HG02588 (cell line): ENCODE data around the gene RITA1.

Experiments
- ATAC-seq: cut with Tn5 transposase; IDR thresholded peaks from one replicate; pipeline ENCODE4 v1.9.1; 2021; ENCODE audit warnings: mild to moderate bottlenecking, moderate library complexity; ENCODE audit not compliant: unreplicated experiment

RITA1 gene

DNA sequence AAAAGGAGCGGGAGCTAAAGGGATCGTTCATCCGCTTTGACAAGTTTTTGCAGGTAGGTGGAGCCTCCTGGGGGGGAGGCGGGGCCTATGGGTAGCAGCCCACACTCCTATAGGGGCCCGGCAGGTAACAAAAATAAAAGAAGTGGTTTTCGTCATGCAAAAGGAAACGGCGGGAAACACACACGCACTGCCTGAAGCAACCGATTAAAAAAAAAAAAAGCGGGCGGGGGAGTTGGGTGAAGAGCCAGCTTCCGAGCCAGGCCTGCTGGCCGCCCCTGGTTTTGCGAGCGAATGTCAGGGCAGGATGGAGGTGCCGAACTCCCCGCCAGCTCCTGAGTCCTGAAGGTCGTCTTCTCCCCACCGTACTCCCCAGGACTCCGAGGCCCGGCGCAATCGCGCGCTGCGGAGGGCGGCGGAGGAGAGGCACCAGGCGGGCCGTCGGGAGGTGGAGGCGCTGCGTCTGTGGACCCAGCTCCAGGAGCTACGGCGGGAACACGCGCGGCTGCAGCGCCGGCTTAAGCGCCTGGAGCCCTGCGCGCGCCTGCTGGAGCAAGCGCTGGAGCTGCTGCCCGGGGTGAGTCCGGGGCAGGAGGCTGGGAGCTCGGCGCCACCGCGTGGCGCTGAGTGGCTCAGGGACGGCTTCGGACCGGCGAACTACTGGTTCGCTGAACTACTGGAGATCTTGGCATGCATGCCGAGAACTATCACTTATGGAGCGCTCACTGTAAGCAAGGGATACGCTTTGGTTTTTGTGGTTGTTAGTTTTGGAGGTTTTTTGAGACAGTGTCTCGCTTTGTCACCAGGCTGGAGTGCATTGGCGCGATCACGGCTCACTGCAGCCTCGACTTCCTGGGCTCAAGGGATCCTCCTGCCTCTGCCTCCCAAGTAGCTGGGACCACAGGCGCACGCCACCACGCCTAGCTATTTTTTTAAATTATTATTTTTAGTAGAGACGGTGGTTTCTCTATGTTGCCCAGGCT is 32.4 kb upstream of the RITA1 start:
- peak; percentile 57 for ATAC-seq

DNA sequence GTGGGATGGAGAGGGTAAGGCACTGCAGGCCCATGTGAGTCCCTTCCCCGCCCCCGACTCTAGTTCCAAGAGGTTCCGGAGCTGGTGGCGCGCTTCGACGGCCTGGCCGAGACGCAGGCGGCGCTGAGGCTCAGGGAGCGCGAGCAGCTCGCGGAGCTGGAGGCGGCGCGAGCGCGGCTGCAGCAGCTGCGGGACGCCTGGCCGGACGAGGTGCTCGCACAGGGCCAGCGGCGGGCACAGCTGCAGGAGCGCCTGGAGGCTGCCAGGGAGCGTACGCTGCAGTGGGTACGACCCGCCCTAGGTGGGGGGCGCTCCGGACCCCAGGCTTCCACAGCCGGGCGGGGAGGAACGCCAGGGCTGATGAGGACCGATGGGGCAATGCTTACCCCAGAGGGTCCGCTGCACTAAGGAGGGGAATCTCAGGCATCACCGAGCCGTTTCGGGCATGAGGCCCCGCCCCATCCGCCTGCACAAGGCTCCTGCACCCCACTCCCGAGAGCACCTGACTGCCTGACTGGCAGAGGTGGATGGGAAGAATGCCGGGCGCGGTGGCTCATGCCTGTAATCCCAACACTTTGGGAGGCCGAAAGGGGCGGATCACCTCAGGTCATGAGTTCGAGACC is 31.1 kb upstream of the RITA1 start:
- no peak for ATAC-seq

DNA sequence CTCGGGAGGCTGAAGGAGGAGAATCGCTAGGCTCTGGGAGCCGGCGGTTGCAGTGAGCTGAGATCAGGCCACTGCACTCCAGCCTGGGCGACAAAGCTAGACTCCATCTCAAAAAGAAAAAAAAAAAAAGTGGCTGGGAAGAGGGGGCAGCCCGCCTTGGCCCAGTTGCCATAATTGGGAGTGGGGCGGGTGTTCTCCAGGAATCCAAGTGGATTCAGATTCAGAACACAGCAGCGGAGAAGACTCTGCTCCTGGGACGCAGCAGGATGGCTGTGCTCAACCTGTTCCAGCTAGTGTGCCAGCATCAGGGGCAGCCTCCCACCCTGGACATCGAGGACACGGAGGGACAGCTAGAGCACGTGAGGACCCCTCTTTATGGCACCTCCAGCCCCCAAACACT is 30.5 kb upstream of the RITA1 start:
- ATAC-seq, result no peak

DNA sequence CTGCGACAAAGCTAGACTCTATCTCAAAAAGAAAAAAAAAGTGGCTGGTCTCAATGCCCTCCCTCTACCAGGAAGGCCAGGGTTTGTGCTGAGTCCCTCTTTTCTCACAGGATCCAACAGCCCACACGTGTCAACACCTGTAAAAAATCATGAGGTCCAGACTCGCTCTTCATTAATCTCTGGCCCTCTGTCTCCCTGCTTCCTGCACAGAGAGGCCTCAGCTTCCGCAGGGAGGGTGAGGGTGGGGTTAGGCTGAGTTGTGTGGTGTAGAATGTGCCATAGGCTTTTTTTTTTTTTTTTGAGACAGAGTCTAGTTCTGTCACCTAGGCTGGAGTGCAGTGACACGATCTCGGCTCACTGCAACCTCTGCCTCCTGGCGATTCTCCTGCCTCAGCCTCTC is 29.9 kb upstream of the RITA1 start:
- ATAC-seq, result no peak

DNA sequence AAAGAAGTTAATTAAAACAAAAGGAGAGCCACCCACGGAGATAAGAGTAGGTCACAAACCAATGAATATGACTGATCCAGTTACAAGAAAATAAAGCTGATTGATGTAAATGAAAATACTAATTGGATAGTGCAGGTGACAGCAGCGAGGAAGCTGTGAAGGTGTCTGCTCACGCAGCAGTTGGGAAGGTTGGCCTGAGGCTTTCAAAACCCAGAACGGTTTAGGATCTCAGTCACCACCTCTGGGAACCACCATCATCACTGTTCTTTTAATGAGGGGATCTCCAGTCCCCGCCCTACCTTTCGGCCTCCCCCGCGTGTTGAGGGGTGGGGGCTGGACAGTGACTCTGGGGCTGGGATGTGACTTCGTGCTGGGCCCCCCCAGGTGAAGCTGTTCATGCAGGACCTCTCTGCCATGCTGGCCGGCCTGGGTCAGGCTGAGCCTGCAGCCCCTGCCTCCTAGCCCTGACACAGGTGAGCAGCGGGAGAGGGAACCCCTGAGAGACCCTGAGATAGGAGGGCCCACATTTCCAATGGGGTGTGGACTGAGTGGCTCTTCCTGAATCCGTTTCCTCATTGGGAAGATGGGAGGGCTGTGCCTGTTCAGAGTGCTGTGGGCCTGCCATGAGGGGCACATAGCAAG is 28.2 kb upstream of the RITA1 start:
- ATAC-seq, result no peak

DNA sequence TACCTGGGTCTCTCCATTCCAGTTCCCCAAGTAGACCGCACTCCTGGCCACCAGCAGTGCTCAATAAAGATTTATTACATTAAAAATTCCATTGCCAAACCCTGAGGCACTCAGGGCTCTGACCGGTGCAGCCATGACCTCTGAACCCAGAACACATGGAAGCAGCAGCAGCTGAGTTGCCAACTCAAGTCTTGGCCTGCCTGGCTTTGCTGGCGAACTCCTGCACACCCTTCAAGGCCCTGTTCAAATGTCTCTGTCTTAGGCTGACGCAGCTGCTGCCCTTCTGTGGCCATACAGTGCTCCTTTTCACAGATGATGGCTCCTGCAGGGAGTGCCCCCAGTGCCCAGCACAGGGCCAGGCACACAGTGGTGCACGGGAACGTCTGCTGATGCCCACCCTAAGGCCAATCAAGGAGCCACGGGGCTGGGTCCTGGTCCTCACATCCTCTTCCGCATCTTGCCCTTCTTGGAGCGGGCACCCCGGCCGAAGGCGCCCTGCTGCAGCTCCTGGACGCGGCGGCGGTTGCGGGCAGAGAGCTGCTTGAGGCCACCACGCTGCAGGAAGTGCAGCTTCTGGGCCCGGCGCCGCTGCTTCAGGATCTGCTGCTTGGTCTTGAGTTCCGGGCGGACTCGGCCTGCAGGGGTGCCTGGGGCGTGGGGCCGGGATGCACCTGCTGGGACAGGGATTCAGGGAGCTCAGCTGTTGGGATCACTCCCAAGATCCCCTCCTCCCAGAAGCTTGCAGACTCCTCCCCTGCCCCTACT is 26.9 kb upstream of the RITA1 start:
- no peak for ATAC-seq

DNA sequence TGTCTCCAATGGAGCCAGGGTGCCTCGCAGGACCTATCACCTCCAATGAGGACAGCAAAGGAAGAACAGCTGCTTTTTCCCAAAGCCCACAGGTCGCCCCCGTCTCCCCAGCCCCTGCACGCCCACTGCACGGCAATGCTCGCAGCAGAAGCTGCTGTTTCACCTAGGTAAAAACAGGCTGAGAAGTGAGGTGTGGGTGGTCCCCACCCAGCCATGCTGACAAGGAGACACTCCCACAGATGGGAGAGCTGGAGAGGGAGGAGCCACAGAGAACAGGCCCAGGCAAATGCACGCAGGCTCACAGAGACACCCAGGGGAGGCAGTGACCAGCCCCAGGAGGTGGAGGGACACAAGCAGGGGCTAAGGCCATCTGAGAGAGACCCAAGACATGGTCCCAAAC is 25.6 kb upstream of the RITA1 start:
- no peak for ATAC-seq

DNA sequence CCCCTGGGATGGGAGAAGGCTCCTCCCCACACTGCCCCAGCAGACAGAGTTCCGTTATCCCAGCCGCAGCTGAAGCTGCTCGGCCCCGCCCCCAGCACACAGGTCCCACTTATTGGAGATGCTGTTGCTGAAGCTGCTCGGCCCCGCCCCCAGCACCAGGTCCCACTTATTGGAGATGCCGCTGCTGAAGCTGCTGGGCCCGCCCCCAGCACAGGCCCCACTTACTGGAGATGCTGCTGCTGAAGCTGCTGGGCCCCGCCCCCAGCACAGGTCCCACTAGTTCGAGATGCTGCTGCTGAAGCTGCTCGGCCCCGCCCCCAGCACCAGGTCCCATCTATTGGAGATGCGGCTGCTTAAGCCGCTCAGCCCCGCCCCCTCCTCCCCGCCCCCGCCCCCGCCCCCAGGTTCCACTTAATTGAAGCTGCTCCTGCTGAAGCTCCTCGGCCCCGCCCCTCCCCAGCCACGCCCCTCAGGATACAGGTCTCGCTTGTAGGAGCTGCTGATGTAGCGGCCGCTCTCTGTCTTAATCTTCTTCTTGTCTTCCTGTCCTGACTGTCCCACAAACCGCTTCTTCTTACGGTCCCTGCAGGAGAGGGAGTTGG is 24.0 kb upstream of the RITA1 start:
- ATAC-seq, result no peak

DNA sequence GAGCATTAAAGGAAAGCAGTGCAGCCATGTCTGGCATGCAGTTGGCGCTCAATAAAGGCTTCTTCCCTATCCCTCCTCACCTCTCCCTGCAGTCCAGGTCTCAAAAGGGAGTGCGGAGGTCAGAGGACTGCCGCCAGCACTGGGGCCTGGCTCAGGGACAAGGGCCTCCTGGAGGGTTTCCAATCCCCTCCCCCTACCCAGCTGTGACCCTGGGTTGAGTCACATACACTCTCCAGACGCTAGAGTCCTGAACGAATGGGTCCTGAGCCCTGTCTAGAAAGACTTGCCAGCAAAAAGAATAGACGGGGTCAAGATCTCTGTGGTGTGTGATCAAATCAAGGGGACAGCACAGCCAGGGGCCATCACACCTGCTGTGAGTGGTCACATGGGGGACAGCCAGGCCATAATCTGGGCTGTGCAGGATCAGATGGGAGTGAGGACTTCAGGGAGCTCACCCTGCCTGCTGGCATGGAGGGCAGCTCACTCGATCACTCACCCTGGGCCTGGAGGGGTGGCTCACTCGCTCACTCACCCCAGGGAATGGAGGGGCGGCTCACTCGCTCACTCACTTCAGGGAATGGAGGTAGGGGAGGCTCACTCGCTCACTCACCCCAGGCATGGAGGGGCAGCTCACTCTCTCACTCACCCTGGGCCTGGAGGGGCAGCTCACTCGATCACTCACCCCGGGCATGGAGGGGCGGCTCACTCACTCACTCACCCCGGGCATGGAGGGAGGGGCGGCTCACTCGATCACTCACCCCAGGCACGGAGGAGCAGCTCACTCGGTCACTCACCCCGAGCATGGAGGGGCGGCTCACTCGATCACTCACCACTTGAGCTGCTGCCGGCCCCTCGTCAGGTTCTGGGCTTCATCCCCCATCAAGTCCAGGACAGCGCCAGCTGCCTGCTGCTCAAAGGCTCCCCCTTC is 23.2 kb upstream of the RITA1 start:
- no peak for ATAC-seq

DNA sequence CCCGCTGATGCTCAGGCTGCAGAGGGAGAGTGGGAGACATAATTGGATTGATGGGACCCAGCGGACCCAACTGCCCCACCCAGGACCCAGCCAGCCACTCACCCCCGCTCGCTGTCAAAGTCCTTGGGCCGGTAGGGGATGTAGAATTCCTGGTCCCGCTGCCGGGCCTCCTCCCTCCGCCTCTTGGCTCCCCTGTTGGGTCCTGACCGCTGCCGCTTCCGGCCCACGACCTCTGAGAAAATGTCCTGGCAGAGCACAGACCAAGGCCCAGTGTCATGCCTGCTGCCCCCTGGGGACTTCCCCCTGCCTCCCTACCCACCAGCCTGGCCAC is 22.5 kb upstream of the RITA1 start:
- ATAC-seq, result no peak

DNA sequence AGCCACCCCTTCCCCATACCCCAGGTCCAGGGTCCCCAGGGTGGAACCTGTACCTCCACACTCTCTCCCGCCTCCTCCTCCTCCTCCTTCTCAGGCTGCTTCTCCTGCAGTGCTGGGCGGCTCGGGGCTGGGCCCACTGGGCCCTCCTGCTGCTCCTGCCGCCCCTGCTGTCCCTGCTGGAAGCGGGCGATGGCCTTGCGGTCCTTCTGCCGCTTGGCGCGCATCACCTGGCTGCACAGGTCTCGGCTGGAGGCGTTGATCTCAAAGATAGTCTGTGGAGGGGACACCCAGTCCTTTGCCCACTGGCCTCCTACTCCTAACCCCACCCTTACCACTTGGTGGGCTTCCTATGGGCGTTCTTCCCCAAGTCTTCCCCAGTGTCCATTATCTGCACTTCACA is 21.5 kb upstream of the RITA1 start:
- no peak for ATAC-seq

DNA sequence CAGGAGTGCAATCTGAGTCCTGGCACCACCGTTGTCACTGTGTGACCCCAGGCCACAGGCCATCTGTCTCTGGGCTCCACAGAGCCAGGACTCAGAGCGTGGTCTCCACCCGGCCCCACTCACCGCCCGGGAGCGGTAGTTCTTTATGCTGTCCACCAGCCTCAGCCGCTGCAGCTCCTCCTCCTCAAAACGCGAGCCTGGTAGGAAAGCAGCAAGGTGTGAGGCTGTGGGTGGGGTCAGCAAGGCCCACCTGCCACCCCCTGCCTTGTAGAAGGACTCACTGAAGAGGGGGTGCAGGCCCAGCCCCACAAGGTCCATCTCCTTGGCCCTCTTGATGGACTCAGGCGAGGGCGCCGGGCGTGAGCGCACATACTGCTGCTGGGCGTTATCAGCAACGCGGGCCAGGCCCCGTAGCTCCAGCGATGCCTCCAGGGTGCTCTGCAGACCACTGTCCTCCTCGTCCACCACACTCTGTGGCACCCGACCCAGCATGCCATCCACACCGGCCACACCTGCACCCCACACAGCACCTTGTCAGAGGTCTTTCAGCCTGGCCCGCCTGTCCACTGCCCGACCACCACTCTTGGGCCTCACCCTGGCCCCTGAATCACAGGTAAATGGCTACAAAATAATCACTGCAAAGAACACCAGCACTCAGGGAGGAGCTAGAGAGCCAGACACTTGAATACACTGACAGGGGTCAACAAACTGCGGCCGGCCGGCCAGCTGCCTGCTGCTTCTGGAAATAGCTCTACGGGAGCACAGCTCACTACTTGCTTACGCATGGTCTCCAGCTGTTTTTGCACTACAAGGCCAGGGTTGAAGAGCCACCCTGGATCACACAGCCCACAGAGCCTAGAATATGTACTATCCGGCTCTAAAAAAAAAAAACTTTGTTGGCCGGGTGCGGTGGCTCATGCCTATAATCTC is 19.7 kb upstream of the RITA1 start:
- no peak for ATAC-seq

DNA sequence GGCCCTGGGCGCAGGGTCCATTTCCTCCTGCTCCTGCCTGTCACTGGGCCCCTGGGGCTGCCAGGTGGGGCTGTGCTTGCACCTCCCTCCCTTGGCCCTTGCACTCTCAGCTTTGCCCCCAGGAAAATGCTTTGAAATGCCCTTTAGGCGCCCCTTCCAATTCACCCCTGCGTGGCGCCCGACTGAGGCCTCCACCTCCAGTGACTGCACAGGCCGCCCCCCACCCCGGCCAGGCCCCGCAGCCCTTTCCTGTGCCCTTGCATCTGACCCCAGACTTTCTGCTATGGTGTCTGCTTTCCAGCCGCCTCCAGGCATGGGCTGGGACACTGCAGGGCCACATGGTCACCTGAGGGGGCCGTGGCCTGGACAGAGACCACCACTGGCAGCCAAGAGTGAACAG is 17.7 kb upstream of the RITA1 start:
- ATAC-seq, result no peak

DNA sequence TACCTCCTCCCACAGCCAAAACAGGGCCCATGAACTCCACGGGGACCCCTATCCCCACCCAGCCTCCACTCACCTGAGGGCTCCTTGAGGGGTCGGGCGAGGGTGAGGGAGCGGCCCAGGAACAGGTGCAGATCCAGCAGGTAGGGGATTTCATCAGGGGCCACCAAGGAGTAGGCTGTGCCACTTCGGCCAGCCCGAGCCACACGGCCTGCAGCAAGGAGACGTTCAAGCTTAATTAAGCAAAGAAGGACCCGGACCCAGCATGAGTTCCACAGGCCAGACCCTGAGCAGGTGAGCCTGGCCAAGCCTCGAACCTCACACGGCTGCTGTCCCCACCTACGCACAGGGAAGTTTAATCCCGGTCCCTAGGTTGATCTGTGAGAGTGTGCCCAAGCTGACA is 15.8 kb upstream of the RITA1 start:
- no peak for ATAC-seq

DNA sequence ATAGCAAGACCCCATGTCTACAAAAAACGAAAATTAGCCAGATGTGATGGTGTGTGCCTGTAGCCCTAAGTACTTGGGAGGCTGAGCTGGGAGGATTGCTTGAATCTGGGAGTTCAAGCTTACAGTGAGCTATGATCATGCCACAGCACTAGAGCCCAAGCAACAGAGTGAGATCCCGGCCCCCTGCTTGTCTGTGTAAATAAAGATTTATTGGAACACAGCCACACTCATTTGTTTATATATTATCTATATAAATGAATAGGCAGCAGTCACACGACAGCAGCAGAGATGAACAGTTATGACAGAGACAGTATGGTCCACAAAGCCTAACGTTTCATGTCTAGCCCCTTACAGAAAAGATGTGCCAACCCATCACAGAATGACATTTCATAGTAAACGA is 15.1 kb upstream of the RITA1 start:
- ATAC-seq, result no peak

DNA sequence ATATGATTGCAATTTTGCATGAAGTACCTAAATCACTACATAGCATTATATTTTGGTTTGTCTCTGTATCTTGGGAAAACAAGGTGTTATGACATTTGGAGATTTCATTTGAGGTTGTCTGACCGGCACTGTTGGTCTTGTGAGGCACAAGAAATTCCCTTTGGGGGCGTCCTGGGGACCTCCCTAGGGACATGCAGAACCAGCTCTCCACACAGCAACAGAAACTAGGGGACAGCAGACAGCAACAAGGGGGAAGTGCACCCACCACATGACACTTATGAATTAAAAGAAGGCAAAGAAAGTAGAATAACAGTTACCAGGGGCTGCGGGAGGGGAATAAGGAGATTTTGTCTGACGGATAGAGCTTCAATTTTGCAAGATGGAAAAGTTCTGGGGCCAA is 14.6 kb upstream of the RITA1 start:
- ATAC-seq, result no peak

DNA sequence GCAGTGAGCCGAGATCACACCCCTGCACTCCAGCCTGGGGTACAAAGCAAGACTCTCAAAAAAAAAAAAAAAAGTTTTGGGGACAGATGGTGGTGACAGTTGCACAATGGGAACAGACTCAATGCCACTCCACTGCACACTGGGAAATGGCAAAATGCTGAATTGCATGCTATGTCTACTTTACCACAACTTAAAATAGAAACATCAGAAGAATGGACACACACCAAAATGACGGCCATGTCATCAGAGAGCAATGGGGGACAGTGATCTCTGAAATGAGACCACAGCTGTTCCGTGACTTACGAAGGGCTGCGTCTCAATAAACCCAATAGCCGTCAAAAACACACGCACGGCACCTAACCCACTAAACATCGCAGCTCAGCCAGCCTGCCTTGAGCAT is 14.0 kb upstream of the RITA1 start:
- ATAC-seq, result no peak

DNA sequence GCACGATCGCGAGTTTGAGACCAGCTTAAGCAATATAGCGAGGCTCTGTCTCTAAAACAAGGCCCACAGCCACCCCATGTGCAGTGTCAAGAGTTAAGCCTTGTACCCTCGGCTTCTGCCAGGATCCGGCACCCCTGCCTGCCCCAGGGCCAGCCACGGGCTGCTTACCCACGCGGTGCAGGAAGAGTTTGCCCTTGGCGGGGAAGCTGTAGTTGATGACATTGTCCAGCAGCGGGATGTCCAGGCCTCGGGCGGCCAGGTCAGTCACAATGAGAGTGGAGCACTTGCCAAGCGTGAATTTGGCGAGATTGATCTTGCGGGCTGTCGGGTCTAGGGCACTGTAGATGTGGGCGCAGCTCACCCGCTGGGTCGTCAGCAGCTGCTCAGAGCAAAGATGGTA is 13.3 kb upstream of the RITA1 start:
- no peak for ATAC-seq
